ENCODE results near the gene HNRNPA1. TPM values are rescaled to one million over a fixed set of nuclear protein-coding genes. Genes with fewer than 3 reads are reported as not detected.

Gene HNRNPA1
- total and polyA plus RNA-seq, 9 of the 15 experiments (the other 6 are each of a cell fraction or from before 2014, with no cell fraction given): 1,166 to 2,703 (median 1,815) TPM

DNA sequence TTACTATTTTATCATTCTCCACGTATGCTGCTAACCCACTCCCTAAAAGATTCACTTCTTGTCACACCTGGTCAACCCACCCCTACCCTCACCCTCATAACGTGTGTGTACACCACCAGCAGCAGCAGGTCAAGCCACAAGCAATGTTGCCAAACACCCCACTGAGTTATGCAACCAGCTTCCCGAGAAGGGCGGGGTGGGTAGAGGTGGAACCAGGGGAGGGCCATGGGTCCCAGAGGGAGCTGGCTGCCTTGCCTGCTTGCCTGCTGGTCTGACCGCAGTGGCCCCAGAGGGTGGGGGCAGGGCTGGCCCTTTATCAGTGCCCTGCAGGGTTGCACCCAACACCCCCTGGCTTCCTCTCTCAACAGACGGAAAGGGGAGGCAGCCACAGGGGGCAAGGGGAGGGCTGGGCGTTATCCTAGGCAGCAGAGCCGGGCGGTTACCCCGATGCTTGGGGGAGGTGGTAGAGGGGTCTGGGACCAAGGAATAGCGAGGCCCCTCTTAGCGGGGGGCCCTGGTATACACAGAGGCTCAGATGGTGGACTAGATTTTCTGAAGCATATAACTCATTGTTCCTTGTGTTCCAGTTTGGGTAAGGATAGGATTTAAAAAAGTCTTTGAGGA lies 23.8 kb downstream of the HNRNPA1 start (continued):
- peak; percentile 85; the same call in 1 of the 2 replicates for TF ChIP-seq ZNF57 (CRISPR knock-in tag; IDR thresholded peaks at IDR 0.05)
- peak in 1 of 2 experiments; percentile 49; a peak in 1 of 4 replicates for TF ChIP-seq SIN3A (IDR thresholded peaks at IDR 0.05; ENCODE audit: borderline replicate concordance in 2 of 2, control insufficient read depth in 1 of 2, low read depth in 2 of 2, low read length in 2 of 2)
- no peak for TF ChIP-seq MYBL2 (IDR thresholded peaks at IDR 0.05; ENCODE audit: low read depth)
- TF ChIP-seq MYBL2 (CRISPR knock-in tag; IDR thresholded peaks at IDR 0.05; ENCODE audit: borderline replicate concordance): no peak
- TF ChIP-seq, protein P1, sequence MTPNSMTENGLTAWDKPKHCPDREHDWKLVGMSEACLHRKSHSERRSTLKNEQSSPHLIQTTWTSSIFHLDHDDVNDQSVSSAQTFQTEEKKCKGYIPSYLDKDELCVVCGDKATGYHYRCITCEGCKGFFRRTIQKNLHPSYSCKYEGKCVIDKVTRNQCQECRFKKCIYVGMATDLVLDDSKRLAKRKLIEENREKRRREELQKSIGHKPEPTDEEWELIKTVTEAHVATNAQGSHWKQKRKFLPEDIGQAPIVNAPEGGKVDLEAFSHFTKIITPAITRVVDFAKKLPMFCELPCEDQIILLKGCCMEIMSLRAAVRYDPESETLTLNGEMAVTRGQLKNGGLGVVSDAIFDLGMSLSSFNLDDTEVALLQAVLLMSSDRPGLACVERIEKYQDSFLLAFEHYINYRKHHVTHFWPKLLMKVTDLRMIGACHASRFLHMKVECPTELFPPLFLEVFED (CRISPR knock-in tag; conservative IDR thresholded peaks at IDR 0.05): 0 out of 2 replicates have a peak, but pooled peaks have one; percentile 42
- TF ChIP-seq, protein P2, sequence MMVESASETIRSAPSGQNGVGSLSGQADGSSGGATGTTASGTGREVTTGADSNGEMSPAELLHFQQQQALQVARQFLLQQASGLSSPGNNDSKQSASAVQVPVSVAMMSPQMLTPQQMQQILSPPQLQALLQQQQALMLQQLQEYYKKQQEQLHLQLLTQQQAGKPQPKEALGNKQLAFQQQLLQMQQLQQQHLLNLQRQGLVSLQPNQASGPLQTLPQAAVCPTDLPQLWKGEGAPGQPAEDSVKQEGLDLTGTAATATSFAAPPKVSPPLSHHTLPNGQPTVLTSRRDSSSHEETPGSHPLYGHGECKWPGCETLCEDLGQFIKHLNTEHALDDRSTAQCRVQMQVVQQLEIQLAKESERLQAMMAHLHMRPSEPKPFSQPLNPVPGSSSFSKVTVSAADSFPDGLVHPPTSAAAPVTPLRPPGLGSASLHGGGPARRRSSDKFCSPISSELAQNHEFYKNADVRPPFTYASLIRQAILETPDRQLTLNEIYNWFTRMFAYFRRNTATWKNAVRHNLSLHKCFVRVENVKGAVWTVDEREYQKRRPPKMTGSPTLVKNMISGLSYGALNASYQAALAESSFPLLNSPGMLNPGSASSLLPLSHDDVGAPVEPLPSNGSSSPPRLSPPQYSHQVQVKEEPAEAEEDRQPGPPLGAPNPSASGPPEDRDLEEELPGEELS (CRISPR knock-in tag; IDR thresholded peaks at IDR 0.05; ENCODE audit: borderline replicate concordance): peak; percentile 82; the same call in 1 of the 2 replicates
- TF ChIP-seq ZKSCAN8 (CRISPR knock-in tag; IDR thresholded peaks at IDR 0.05): peak; percentile 80; the same call in 1 of the 2 replicates
- TF ChIP-seq, protein P3, sequence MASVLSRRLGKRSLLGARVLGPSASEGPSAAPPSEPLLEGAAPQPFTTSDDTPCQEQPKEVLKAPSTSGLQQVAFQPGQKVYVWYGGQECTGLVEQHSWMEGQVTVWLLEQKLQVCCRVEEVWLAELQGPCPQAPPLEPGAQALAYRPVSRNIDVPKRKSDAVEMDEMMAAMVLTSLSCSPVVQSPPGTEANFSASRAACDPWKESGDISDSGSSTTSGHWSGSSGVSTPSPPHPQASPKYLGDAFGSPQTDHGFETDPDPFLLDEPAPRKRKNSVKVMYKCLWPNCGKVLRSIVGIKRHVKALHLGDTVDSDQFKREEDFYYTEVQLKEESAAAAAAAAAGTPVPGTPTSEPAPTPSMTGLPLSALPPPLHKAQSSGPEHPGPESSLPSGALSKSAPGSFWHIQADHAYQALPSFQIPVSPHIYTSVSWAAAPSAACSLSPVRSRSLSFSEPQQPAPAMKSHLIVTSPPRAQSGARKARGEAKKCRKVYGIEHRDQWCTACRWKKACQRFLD (CRISPR knock-in tag; IDR thresholded peaks at IDR 0.05): peak; percentile 94; the same call in 1 of the 2 replicates
- peak; percentile 99 for TF ChIP-seq LEF1 (IDR thresholded peaks at IDR 0.05)
- TF ChIP-seq, protein P4, sequence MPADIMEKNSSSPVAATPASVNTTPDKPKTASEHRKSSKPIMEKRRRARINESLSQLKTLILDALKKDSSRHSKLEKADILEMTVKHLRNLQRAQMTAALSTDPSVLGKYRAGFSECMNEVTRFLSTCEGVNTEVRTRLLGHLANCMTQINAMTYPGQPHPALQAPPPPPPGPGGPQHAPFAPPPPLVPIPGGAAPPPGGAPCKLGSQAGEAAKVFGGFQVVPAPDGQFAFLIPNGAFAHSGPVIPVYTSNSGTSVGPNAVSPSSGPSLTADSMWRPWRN (IDR thresholded peaks at IDR 0.05; ENCODE audit: low read depth): peak; percentile 69; the same call in 1 of the 2 replicates
- peak; percentile 98 for TF ChIP-seq LCOR (CRISPR knock-in tag; IDR thresholded peaks at IDR 0.05)
- TF ChIP-seq, protein P5, sequence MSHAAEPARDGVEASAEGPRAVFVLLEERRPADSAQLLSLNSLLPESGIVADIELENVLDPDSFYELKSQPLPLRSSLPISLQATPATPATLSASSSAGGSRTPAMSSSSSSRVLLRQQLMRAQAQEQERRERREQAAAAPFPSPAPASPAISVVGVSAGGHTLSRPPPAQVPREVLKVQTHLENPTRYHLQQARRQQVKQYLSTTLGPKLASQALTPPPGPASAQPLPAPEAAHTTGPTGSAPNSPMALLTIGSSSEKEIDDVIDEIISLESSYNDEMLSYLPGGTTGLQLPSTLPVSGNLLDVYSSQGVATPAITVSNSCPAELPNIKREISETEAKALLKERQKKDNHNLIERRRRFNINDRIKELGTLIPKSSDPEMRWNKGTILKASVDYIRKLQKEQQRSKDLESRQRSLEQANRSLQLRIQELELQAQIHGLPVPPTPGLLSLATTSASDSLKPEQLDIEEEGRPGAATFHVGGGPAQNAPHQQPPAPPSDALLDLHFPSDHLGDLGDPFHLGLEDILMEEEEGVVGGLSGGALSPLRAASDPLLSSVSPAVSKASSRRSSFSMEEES (CRISPR knock-in tag; IDR thresholded peaks at IDR 0.05): no peak
- TF ChIP-seq, protein P6, sequence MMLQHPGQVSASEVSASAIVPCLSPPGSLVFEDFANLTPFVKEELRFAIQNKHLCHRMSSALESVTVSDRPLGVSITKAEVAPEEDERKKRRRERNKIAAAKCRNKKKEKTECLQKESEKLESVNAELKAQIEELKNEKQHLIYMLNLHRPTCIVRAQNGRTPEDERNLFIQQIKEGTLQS (IDR thresholded peaks at IDR 0.05): peak; percentile 85
- TF ChIP-seq, protein P6 (CRISPR knock-in tag; conservative IDR thresholded peaks at IDR 0.05): no peak
- no peak for TF ChIP-seq PRMT5 (CRISPR knock-in tag; IDR thresholded peaks at IDR 0.05)
- peak; percentile 75 for TF ChIP-seq MEF2D (tag; conservative IDR thresholded peaks at IDR 0.05; ENCODE audit: low read depth)
- TF ChIP-seq ZNF347 (CRISPR knock-in tag; IDR thresholded peaks at IDR 0.05; ENCODE audit: low read depth): no peak
- peak; percentile 14; the same call in 1 of the 2 replicates for TF ChIP-seq FOSL1 (tag; conservative IDR thresholded peaks at IDR 0.05)

Measured in K562 (cell line).